Hematopoietic multipotent progenitor cell treated with erythropoietin and hydrocortisone succinate and interleukin-3 and kit ligand, for 15 days (in vitro differentiated cells): Measurements from ENCODE around the gene VTN.
"Not testable (repeated sequence)": the region's sequence is repeated elsewhere in the genome, so short reads cannot be mapped to it uniquely, and the experiment has no call there.

Experiments used
- DNase-seq: peaks from one replicate; pipeline ENCODE4 v3.0.0-alpha.2; 2015; ENCODE audit warnings: low spot score

The VTN gene

DNA sequence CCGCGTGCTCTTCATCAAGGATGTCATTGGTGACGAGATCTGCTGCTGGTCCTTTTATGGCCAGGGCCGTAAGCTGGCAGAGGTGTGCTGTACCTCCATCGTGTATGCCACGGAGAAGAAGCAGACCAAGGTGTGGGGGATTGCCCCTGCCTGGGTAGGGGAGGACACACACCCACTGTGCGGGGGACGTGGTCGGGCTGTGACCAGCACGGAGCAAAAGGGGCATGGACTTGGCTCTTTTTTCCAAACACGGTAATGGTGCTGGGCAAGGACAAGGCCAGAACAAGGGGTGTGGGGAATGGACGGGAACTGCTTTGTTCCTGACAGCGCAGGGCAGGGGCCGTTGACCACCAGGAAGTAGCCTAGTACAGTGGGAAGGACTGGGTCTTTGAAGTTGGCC is 27.8 kb downstream of the VTN start:
- DNase-seq, result no peak

DNA sequence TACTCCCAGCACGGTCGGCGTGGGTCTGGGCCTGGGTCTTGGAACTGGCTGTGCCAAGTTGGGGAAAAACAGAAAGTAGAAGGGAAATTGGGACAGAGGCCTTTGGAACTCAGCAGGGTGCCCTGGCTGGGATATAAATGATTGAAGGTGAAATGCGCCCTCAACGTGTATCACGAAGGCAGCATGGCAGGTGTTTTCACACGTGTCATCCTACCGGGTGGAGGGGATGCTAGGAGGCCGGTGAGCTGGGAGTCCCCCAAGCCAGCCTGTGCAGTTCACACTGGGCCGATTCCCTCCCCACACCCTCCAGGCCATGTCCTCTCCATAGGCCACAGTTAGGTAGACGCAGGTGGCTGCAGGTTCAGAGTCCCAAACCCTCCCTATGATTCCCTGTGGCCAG is 28.6 kb downstream of the VTN start:
- no peak for DNase-seq

DNA sequence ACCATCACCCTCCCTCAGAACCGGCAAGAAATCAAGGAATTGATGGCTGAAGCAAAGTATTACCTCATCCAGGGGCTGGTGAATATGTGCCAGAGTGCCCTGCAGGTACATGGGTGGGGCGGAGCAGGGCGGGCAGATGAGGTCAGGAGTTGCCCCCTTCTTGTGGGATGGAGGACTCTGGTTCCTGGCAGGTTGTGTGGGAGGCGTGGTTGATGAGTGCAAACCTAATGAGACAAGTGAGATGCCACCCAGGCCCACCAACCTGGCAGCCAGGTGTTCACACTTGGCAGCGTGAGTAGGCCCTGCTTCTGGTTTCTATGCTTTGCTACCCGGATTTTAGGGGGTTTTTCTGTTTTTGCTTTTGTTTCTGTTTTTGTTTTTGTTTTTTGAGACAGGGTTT is 29.7 kb downstream of the VTN start:
- no peak for DNase-seq

DNA sequence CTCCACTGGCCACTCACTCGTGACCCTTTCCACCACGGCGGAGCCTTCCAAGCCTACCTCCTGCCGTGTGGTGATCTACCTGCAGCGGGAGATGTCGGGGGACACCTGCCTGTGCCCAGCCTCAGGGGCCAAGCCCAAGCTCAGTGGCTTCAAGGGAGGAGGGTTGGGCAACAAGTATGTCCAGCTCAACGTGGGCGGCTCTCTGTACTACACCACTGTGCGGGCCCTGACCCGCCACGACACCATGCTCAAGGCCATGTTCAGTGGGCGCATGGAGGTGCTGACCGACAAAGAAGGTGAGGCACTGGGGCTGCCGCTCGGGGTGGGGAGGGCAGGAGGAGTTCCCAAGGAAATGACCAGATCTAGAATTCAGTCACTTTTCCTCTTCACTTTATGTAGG is 30.7 kb downstream of the VTN start:
- no peak for DNase-seq

DNA sequence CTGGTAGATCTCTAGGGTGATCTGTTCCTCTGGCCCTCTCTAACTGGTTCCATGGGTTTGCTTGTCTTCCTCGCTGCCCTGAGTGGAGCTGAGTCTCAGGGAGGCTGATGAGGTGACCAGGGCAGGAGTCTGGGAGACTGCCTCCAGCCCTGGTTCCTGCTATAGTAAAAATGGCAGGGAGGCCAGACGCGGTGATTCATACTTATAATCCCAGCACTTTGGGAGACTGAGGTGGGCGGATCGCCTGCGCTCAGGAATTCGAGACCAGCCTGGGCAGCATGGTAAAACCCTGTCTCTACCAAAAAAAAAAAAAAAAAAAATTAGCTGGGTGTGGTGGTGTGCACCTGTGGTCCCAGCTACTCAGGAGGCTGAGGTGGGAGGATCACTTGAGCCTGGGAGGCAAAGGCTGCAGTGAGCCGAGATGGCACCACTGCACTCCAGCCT is 31.3 kb downstream of the VTN start:
- DNase-seq, result not testable (repeated sequence)

DNA sequence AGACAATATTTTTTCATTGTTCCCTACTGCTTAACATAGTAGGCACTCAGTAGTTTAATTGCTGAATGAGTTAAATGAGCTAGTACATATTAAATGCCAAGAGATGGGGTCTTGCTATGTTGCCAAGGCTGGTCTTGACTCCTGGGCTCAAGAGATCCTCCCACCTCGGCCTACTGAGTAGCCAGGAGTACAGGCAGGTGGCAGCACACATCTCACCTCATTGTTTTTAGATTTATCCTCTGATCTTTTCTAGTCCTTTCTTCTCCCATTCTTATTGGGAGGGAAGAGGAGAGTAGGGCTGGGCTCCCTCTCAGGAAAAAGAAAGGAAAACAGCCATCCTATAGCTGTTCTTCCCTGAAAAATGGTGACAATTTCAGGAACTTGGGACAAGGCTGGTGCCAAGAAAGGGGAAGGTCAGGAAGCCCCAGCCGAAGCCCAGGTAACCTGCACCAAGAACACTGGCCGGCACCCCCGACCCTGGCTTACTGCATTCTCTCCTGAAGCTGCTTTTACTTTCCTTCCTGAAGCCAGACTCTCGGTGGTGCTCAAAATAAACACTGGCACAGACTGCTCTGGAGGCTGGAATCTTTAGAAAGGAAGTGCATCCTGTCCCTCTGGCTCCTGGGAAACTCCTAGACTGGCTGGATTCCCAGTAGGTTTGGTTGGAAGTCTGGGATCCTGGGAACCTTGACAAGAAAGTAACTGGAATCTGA is 31.9 kb downstream of the VTN start:
- no peak for DNase-seq

DNA sequence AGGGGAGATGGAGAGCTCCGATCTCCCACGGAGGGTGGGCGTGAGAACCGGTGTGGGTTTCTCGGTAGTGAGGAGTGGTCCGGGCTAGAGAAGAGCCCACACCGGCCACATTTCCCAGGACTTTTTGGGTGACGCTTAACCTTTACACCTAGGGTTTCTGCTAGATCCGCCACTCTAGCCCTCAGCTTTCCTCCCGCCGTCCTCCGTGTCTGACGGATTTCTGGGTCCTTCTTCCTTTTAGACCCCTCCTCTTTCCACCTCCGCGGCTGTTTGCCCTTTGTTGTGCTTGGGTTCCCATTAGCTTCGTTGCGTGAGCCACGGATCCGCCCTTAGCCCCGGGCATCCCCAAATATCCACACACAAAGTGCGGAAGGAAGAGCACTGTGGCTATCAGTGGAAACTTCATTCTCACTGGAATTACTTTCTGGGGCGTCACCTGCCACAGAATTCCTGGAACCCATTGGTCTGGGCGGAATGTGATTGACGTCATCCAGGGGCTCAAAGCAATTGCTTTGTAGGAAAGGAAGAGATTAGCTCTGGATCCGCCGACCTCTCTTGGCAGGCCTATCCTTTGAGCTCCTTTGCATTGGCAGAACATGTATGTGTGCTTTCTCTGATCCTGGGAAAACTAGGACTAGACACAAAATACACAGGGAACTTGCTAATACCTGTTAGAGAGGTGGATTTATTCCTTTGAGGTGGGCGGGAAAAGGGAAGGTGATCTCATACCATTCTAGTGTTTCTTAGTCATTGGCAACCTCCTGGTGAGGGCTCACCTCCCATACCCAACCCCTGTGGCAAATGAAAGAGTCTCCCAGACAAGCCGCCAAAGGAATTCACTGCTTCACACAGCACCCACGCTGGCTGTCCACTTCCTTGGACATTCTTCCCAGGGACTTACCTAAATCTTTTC is 33.9 kb downstream of the VTN start:
- peak; percentile 31 for DNase-seq

DNA sequence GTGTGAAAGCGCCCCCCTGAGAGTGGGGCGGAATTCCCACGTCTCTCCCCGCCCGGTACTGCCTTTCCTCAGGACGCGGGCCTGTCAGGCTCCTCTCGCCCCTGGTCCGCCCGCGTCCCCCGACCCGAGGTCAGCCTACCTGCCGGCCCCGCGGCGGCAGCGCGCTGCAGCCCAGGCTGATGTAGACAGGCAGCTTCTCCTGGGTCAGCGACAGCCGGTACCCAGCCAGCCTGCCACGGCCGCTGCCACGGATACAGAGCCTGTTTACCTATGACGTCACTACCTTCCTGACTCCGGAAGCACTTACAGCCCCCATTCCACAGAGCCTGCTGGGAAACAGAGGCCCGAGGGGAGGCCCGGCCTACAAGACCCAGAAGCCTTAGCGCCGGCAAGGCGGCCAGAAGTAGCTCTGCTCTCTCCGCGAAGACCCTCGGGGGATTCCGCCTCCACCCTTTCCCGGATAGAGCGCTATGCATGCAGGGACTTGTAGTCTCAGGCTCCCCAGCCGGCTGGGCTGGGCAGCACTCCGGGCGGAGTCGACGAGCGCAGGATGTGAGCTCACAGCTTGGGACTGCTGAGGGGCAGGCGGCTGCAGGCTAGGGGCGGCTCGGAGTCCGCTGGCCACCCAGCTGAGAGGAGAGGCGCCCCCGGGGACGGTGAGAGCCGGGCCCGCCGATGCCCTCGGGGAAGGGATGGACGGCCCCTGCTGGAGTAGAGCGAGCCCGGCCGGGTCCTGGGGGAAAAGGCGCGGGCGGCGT is 34.7 kb downstream of the VTN start, which contains the start of the genes IFT20 and TNFAIP1:
Gene IFT20 (minus strand): TSS at position 272 of the 758 bp plus-strand sequence. CDS start 3,487 bp downstream, outside the sequence.
Gene TNFAIP1 (plus strand): TSS at position 561 of the 758 bp plus-strand sequence. CDS start 3,761 bp downstream, outside the sequence.
- peak; percentile 99 for DNase-seq

DNA sequence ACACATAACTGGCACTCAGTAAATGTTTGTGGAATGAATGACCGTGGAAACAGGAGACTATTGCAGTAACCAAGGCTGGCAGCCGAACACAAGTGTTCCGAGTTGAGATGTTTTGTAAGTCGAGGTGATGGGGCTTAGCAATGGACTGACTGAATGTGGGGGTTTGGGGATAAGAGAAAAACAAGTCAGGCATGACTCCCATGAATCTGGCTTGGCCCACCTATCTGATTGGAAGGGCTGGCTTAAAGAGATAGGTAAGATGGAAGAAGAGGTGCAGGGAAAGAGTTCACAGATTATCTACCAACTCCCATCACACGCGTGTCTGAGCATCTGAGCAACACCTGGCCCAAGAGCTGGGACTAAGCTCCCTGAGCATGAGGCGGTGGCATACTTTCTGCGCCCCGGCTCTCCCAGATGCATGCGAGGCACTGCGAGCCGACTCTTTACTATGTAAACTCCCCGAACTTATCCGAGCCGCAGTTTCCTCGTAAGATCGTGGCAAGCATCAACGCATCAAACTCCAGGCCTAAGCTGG is 35.4 kb downstream of the VTN start:
- DNase-seq, result no peak

DNA sequence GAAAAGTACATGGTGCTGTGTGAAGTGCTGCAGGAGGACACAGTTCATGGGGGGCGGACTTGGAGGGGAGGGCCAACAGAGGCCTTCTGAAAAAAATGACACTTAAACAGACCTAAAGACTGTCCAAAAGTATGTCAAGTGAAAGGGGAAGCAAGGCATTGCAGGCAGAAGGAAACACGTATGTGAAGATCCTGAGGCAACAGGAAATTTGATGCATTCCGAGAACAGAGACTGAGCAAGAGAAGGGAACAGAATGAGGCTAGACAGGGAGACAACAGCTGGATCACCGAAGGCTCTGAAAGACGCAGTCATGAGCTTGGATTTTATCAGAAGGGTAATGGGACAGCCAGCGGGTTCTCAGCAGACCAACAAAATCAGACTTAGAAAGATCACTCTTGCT is 35.9 kb downstream of the VTN start:
- DNase-seq, result no peak

DNA sequence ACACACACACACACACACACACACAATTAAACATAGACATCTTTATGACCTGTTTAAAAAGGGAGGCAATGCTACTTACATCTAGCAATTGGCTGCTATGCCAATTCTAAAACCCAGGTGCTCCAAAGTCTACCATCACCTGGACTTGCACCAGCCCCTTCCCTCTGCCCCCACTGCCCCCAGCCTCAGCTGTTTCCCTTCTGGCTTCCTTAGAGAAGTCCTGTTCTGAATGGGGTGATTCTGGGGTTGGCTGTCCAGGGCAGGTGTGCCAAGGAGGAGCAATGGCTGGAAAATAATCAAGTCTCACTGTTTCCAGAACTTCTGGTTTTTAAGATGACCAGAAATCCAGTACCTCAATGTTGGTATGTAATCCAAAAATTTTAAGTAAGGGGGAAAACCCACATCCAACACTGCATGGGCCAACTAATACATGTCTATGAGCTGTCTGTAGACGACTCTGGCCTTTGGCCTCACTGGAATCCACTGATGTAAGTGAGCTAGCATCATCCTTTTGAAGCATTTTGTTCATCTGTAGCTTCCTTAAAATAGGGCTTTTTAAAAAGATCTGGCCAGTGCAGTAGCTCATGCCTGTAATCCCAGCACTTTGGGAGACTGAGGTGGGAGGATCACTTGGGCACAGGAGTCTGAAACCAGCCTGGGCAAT is 36.9 kb downstream of the VTN start:
- no peak for DNase-seq

DNA sequence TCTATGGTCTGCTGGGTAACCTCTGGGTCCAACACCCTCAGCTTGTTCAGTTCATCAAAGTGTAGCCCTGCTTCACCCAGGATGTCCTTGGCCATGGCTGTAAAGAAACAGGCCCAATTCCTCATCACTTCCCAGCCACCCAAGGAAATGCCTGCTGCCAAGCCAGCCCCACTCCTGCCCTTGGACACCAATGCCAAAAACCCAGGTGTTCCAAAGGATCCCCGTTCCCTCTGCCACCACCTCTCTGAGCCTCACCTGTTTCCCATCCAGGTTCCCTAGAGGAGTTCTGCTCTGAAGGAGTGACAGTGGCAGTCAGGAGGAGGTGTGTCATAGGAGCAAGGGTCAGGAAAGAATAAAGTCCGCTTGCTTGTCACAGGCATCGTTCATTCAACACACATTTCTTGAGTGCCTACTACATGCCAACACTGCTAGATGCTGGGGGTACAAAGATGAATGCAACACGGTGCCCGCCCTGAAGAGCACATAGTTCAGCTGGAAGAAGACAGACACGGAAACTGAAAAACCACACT is 38.2 kb downstream of the VTN start:
- no peak for DNase-seq

DNA sequence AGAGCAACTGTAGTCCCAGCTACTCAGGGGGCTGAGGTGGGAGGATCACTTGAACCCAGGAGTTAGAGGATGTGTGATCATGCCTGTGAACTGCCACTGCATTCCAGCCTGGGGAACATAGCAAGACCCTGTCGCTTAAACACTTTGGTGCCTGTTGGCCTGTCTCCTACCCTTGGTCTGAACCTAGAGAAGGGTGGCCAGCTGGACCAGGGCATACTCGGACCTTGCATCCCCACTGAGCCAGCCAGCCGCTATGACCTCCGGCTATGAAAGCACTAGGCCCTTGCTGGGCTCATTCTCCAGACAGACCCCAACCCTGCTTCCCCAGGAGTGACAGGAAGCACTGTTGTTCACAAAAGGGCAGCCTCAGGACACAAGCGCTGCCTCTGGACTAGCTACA is 39.4 kb downstream of the VTN start:
- DNase-seq, result no peak

DNA sequence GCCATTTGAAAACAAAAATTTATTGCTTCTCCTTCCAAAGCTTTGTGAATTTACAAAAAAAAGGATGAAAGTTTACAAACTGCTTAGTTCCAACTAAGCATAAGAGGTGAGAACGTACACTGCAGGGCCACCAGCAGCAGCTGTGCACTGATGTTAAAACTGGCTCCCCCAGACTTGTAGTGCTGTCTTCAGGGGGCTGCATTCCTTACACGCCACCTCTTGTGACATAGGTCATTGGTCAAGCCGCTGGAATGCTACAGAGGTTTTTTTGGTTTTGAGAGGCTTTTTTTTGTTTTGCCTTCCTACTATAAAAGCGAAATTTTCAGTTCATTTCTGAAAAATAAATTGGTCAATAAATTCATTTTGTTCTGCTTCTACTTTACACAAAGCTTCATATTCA is 41.8 kb downstream of the VTN start:
- no peak for DNase-seq

DNA sequence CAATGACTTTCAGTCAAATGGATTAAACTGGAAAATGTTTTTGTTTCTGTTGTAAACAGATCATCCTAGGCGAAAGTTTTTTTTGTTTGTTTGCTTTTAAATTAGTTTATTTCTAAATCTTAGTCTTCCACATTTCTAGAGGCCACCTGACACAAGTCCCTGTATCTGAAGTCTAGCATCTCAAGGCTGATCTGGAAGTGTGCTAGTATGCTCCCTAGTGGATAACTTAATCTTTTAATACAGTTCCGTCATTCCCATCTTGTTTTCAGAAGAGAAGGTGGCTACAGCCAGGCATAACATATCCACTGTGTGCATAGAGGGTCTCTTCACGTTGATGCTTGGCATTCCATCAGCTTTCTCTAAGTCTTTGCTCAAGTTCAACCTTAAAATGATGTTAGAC is 42.4 kb downstream of the VTN start:
- DNase-seq, result no peak

DNA sequence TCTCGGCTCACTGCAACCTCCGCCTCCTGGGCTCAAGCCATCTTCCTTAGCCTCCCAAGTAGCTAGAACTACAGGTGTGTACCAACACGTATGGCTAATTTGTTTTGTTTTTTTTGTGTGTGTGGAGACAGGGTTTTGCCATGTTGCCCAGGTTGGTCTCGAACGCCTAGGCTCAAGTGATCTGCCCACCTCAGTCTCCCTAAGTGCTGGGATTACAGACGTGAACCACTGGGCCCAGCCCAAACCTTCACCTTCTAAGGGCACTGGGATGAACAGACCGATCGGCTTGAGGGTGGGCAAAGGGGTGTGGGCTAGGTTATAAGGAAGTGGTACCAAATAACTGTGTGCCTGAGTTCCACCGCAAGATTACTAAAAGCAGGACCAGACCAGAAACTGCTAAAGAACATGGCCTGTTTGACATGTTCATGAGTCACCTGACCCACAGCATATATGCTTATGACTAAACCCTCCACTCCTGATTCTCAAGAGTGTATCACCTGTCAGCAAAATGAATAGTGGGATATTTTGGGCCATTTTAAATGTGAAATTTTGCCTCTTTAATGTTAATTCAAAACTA is 43.0 kb downstream of the VTN start:
- DNase-seq, result no peak

DNA sequence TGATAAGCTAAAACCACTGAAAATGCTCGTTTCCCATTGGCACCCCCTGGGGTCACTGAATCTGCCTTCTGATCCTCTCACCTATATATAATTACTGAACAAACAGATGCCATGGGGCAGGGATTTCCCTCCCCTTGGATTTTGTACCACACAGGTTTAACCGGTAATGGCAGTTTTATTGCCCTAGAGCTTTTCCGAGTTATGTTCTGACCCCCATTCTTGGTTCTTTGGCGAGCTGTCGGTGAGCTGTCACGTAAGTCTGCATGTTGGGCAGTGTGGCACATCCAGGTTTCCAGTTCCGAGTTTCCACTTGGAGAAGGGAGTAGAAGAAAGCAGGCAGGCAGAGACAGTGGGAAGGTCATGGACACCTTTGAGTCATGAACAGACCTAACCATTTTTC is 44.0 kb downstream of the VTN start:
- no peak for DNase-seq

DNA sequence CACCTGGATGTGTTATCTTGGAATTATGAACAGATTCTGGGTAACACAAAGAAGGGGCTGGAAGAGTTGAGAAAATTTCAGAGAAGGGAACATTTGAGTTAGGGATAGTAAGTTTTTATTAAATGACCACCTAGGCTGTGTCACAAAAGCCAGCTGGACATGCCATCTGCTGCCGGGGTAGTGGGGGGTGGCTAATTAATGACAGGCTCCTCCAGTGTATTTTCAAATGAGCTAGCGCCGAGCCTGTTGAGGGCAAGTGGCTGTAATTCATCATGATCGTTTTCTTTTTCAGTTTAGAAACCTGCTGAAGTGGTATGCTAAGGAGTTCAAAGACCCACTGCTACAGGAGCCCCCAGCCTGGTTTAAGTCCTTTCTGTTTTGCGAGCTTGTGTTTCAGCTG is 44.9 kb downstream of the VTN start:
- DNase-seq, result no peak

DNA sequence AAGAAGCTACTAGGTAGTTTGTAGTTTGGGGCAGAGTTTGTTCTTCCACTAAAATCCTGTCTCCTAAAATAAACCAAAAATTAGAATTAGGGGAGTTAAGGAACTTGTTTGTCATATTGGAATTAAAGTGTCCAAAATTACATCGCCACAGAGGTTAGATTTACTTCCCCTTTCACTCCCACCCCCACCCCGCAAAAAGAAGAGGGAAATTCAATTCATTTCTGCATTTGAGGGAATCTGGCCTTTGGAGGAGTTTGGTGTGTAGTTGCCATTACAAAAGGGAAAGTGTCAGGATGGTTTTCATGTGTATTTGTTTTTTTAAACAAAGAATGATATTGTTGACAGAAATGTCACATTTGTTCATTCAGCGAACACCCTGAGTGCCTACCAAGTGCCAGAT is 45.3 kb downstream of the VTN start:
- no peak for DNase-seq

DNA sequence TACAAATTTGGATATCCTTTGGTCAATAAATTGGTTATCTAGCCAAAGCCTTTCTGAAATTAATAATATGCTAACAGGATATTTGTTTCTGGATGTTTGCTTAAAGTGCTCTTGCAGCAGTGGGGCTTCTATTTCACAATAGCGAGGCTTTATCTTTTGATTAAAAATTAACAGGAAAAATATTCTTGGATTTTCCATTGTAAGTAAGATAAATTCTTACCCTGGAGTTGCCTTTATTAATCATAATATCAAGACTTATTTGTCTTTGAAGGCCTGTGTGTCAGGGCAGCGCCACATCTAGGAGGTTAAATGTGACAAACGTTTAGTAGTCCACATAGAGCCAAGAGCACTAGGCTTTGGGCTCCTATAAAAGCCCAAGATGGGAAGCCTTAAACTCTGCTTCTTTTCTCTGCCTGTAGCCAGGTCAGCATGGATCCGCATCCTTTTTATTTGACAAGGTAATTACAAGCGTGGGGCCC is 45.8 kb downstream of the VTN start:
- DNase-seq, result no peak
